ENCODE data around the gene ARPC1A.

DNA sequence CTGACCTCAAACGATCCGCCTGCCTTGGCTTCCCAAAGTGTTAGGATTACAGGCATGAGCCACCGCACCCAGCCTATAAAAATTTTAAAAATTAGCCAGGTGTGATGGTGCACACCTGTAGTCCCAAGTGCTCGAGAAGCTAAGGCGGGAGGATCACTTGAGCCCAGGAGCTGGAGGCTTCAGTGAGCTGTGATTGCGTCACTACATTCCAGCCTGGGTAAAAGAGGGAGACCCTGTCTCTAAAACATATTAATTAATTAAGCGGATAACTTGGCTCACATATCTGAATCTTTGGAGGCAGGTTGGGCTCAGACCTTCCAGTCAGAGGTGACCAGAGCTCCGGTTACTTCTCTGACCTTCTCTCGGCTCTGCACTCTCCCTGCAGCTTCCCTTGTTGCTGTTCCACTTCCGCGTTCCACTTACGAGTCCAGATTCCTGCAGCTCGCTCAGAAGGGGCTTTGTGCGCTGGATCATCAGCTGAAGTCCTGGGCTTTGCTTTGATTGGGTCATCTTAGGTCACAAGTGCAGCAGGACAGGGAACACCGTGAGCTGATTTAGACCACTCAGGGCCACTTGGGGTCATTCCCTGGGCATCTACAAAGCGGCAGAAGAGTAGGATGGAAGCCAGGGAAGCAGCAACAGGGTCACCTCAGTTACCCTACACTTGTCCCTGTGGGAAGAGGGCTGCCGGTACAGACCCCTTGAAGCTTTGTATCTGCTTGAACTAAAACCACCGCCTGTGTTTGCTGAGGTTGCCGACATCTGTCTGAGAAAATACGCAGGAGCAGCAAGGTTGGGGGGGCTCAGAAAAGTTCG is 46.8 kb downstream of the ARPC1A start:
- TF ChIP-seq POLR2A (IDR thresholded peaks at IDR 0.05; ENCODE audit: low read depth, low read length) (no peak), POLR2AphosphoS5 (IDR thresholded peaks at IDR 0.05; ENCODE audit: low read depth, low read length) (no peak), TAF1 (IDR thresholded peaks at IDR 0.05; ENCODE audit: borderline replicate concordance, low read depth, low read length) (no peak)

Measured in GM12892 (cell line).